ENCODE data around the gene ERBIN.

DNA sequence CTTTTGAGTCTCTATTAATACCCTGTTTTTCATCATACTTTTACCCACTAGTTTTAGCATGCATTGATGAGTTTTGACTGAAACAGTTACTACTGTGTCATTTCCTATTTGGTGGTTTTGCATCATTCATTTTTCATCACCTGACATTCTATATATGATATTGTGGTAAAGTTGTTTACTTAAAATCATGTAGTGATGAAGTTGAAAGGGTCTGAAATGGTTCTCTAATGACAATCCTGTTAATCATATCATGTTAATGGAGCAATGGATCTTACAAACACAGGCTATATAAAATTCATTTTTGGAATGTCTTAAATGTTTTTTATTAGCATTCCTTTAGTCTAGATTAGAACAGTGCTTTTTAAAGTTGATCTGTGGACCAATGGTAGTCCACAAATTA is 84.1 kb downstream of the ERBIN start:
- TF ChIP-seq CTCF (IDR thresholded peaks at IDR 0.05) (no peak), POLR2AphosphoS5 (IDR thresholded peaks at IDR 0.05) (no peak)
